PC-3 (cell line): ENCODE measurements around the gene CTRL. TPM values are rescaled to one million over a fixed set of nuclear protein-coding genes. Genes with fewer than 3 reads are reported as not detected.

Experiments
- ATAC-seq: fragments of 200-7000 bp; cut with Tn5 transposase; 2 replicates; pipeline ENCODE4 v1.9.1; 2020; ENCODE audit warnings: mild to moderate bottlenecking, moderate library complexity
- BruUV-seq: library from RNA; stranded (reverse); fragments of 400-500 nt; replicated peaks from 2 replicates; lab custom pipeline; 2021; lab: Mats Ljungman, UMichigan
- CTCF ChIA-PET: fragments of 300-600 bp; sonication (Branson Sonifier 250); formaldehyde crosslinking; loops from one replicate; lab custom pipeline; 2022; ENCODE audit warnings: antibody characterized with exemption; lab: Charles Lee
- POLR2A ChIA-PET: fragments of 300-600 bp; sonication (Branson Sonifier 250); formaldehyde crosslinking; loops from one replicate; lab custom pipeline; 2022; ENCODE audit warnings: antibody characterized with exemption; ENCODE audit not compliant: unreplicated experiment; lab: Charles Lee
- DNase-seq: peaks from one replicate; pipeline ENCODE4 v3.0.0-alpha.2; 2015
- H2AFZ ChIP-seq: fragments of 300-600 bp; sonication (generic); 2 replicates; pipeline ENCODE4 v1.6.0; 2016; ENCODE audit warnings: antibody characterized with exemption, low read length
- H3F3A ChIP-seq: fragments of 300-600 bp; sonication (generic); one replicate; pipeline ENCODE4 v1.6.0; 2017; ENCODE audit warnings: antibody characterized with exemption, low read length, control low read depth, mild to moderate bottlenecking; ENCODE audit not compliant: unreplicated experiment
- H3K27ac ChIP-seq: fragments of 300-600 bp; sonication (generic); 2 replicates; pipeline ENCODE4 v1.5.1; 2016; ENCODE audit warnings: mild to moderate bottlenecking, low read length
- H3K27me3 ChIP-seq: fragments of 300-600 bp; sonication (generic); 2 replicates; pipeline ENCODE4 v1.6.1; 2016; ENCODE audit warnings: low read length, mixed read lengths
- H3K36me3 ChIP-seq: fragments of 300-600 bp; sonication (generic); 2 replicates; pipeline ENCODE4 v1.6.1; 2016; ENCODE audit warnings: low read depth, mixed run types, low read length, mixed read lengths
- H3K4me1 ChIP-seq: fragments of 300-600 bp; sonication (generic); 2 replicates; pipeline ENCODE4 v1.5.1; 2016; ENCODE audit warnings: low read length; ENCODE audit not compliant: insufficient read depth
- H3K4me2 ChIP-seq: fragments of 300-600 bp; sonication (generic); 2 replicates; pipeline ENCODE4 v1.6.0; 2016; ENCODE audit warnings: low read length
- H3K4me3 ChIP-seq: fragments of 300-600 bp; sonication (generic); 2 replicates; pipeline ENCODE4 v1.5.1; 2016; ENCODE audit warnings: mild to moderate bottlenecking, low read length, mixed read lengths
- H3K79me2 ChIP-seq: fragments of 300-600 bp; sonication (generic); 2 replicates; pipeline ENCODE4 v1.6.1; 2017; ENCODE audit warnings: low read length, mixed read lengths
- H3K9ac ChIP-seq: fragments of 300-600 bp; sonication (generic); 2 replicates; pipeline ENCODE4 v1.6.0; 2016; ENCODE audit warnings: mild to moderate bottlenecking, low read length
- H3K9me2 ChIP-seq: fragments of 300-600 bp; sonication (generic); replicated peaks from 2 replicates; pipeline ENCODE4 v1.6.1; 2016; ENCODE audit warnings: mixed run types, low read length, mixed read lengths
- H3K9me3 ChIP-seq: fragments of 300-600 bp; sonication (generic); 2 replicates; pipeline ENCODE4 v1.6.1; 2016; ENCODE audit warnings: low read length, mixed read lengths
- H4K20me1 ChIP-seq: fragments of 300-600 bp; sonication (generic); 2 replicates; pipeline ENCODE4 v1.6.1; 2016; ENCODE audit warnings: low read length, mixed read lengths
- EZH2 ChIP-seq: fragments of 300-600 bp; sonication (generic); IDR thresholded peaks from one replicate; pipeline ENCODE4 v1.6.1; 2017; ENCODE audit warnings: antibody characterized with exemption, mild to moderate bottlenecking, low read length; ENCODE audit not compliant: unreplicated experiment
- EZH2phosphoT487 ChIP-seq: fragments of 300-600 bp; sonication (generic); IDR thresholded peaks from 2 replicates; pipeline ENCODE4 v1.6.1; 2018; ENCODE audit warnings: mild to moderate bottlenecking, antibody characterized with exemption, low read length, borderline replicate concordance
- intact Hi-C: fragments of 100-400 bp; cut with micrococcal nuclease; formaldehyde crosslinking; loops from 2 replicates; pipeline ENCODE4 v1.9.0; 2023
- total RNA-seq: library from RNA; depleted of rRNA; stranded (reverse); fragments of >200 nt; gene quantifications from 2 replicates; pipeline ENCODE4 v1.2.3, GENCODE V29; 2014
- TF ChIP-seq, protein P1 (sequence below): fragments of 300-600 bp; sonication (generic); conservative IDR thresholded peaks from 2 replicates; pipeline ENCODE4 v1.5.1; 2017; ENCODE audit warnings: antibody characterized with exemption, low read depth, mild to moderate bottlenecking, low read length

CTRL gene
- total RNA-seq, 1 experiment from 2014 or later, result 1.6 TPM

- no peaks in the 10 kb centered on the region for H3K36me3 ChIP-seq
- 0 out of 2 replicates have a peak overlapping the region, but pooled peaks have one; percentile 15 for H3K9ac ChIP-seq
- H3K9me3 ChIP-seq, result no peaks in the 10 kb centered on the region
- H3F3A ChIP-seq, result no peaks in the 10 kb centered on the region
- intact Hi-C loops, result loop anchor here (5.0 kb wide), 1 partner anchor 84 kb away; the partner anchor contains the start of gene THAP11
- ChIA-PET CTCF (interaction anchor here (0.7 to 1.3 kb wide), 2 partner anchors 10 to 42 kb away, joined by 5 to 7 read pairs; partner anchors contain the start of gene PSMB10), POLR2A (interaction anchor here (0.6 kb wide), 1 partner anchor 97 kb away, joined by 3 read pairs; the partner anchor contains the start of genes DDX28 and DUS2)
- H4K20me1 ChIP-seq, result no peaks in the 10 kb centered on the region
- DNase-seq (peak; percentile 73), ATAC-seq (peak; percentile 92)
- H3K4me3 ChIP-seq, result no peak overlapping the region
- H3K27me3 ChIP-seq, result no peaks in the 10 kb centered on the region
- no TSS peak for BruUV-seq
- TF ChIP-seq EZH2phosphoT487 (no peak), EZH2 (no peak)
- TF ChIP-seq, protein P1, sequence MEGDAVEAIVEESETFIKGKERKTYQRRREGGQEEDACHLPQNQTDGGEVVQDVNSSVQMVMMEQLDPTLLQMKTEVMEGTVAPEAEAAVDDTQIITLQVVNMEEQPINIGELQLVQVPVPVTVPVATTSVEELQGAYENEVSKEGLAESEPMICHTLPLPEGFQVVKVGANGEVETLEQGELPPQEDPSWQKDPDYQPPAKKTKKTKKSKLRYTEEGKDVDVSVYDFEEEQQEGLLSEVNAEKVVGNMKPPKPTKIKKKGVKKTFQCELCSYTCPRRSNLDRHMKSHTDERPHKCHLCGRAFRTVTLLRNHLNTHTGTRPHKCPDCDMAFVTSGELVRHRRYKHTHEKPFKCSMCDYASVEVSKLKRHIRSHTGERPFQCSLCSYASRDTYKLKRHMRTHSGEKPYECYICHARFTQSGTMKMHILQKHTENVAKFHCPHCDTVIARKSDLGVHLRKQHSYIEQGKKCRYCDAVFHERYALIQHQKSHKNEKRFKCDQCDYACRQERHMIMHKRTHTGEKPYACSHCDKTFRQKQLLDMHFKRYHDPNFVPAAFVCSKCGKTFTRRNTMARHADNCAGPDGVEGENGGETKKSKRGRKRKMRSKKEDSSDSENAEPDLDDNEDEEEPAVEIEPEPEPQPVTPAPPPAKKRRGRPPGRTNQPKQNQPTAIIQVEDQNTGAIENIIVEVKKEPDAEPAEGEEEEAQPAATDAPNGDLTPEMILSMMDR, result no peak; the same call in 1 of the 2 replicates
- no peak overlapping the region for H2AFZ ChIP-seq
- peak overlapping the region; percentile 77 for H3K27ac ChIP-seq
- peak overlapping the region; percentile 47 for H3K4me2 ChIP-seq
- H3K79me2 ChIP-seq, result no peaks in the 10 kb centered on the region
- H3K9me2 ChIP-seq, result no peaks in the 10 kb centered on the region
- H3K4me1 ChIP-seq, result peaks cover 18% of the 10 kb centered on the region
Observed at GRCh38 chr16:67926181-67926750, 5.4 kb downstream of the CTRL start.

DNA sequence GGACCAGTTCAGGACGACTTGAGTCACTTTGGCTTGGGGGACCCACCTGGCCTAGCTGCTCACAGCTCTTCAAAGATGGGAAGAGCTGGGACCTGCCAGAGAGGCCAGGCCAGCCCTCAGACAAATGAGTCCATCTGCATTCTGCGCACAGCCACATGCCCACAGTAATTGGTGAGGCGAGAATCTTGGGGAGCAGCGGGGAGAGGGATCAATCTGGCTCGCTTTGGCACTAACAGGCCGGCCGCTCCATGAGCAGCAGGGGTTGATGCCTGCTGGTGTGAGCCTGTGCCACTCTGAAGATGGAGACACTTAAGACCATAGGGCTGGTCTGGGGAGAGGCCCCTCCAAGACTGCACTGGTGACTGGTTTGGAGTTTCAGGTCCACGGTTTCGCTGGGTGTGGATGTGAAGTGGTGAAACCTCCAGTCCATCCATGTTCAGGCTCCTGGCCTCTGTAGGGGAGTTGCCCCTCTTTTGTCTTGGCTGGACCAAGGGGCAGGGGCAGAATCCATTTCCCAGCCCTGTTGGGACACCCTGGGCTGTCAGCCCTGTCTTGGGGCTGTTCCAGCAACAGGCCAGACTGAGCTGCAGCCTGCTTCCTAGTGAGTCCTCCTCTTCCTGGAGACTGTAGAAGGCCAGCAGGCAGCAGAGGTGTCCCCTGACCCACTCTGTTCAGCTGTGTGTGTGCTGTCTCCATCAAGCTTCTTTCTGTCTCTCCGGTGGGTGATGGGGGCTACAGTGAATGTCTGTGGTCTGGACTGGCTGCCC, 7.3 kb downstream of the CTRL start:
- H3K9me2 ChIP-seq, result no peaks in the 10 kb centered on the region
- no peaks in the 10 kb centered on the region for H3F3A ChIP-seq
- no peak overlapping the region for H3K4me3 ChIP-seq
- no peak overlapping the region for H3K27ac ChIP-seq
- H3K27me3 ChIP-seq, result no peaks in the 10 kb centered on the region
- H3K9ac ChIP-seq, result no peak overlapping the region
- TF ChIP-seq EZH2phosphoT487, result no peak
- TF ChIP-seq, protein P1, result no peak
- no peak for TF ChIP-seq EZH2
- H4K20me1 ChIP-seq, result no peaks in the 10 kb centered on the region
- no peak overlapping the region for H3K4me2 ChIP-seq
- H3K4me1 ChIP-seq, result peaks cover 18% of the 10 kb centered on the region
- 0 out of 2 replicates have a peak, but pooled peaks cover 3% of the 10 kb centered on the region for H3K79me2 ChIP-seq
- ChIA-PET POLR2A (no interaction called here), CTCF (interaction anchor here (1.2 kb wide), 1 partner anchor 40 kb away, joined by 4 read pairs; the partner anchor contains the start of gene NRN1L)
- intact Hi-C loops, result no loop called here
- H3K9me3 ChIP-seq, result no peaks in the 10 kb centered on the region
- DNase-seq, result no peak
- ATAC-seq, result no peak
- H3K36me3 ChIP-seq, result no peaks in the 10 kb centered on the region
- BruUV-seq, result no TSS peak
- H2AFZ ChIP-seq, result no peak overlapping the region
